Liver (tissue), 9 donors: ENCODE results near the gene FAM229B. TPM values are rescaled to one million over a fixed set of nuclear protein-coding genes. Genes with fewer than 3 reads are reported as not detected.

Experiments used
- DNase-seq: peaks from one replicate; pipeline ENCODE4 v3.0.0-alpha.2; 2017; ENCODE audit warnings: low spot score
- H3K27ac ChIP-seq, 2 donors: one replicate each; pipeline ENCODE4 v1.7.0; 2013; ENCODE audit warnings: inconsistent platforms in 2 of 2, low read length in 2 of 2, control low read depth in 1 of 2, low read depth in 1 of 2, mild to moderate bottlenecking in 1 of 2
- H3K27me3 ChIP-seq, 4 donors: one replicate each; pipeline versions ENCODE4 v1.6.1 to v1.7.0; 2013; ENCODE audit warnings: low read length in 3 of 4, inconsistent platforms in 1 of 4, mild to moderate bottlenecking in 1 of 4, moderate library complexity in 1 of 4; ENCODE audit not compliant: control insufficient read depth in 4 of 4, insufficient read depth in 4 of 4
- H3K36me3 ChIP-seq, 4 donors: one replicate each; pipeline versions ENCODE4 v1.6.1 to v1.7.0; 2013; ENCODE audit warnings: low read length in 3 of 4, mild to moderate bottlenecking in 3 of 4, low read depth in 1 of 4, moderate library complexity in 1 of 4; ENCODE audit not compliant: control insufficient read depth in 4 of 4, insufficient read depth in 3 of 4
- H3K4me1 ChIP-seq, 4 donors: one replicate each; pipeline versions ENCODE4 v1.6.1 to v1.7.0; 2013; ENCODE audit warnings: low read length in 3 of 4, mild to moderate bottlenecking in 3 of 4, moderate library complexity in 1 of 4; ENCODE audit not compliant: control insufficient read depth in 4 of 4, insufficient read depth in 4 of 4
- H3K4me3 ChIP-seq, 3 donors: one replicate each; pipeline versions ENCODE4 v1.6.1 to v1.7.0; 2013; ENCODE audit warnings: low read length in 3 of 3, control low read depth in 1 of 3, low read depth in 1 of 3, mild to moderate bottlenecking in 1 of 3
- H3K9ac ChIP-seq, 2 donors: one replicate each; pipeline ENCODE4 v1.7.0; 2013; ENCODE audit warnings: low read length in 2 of 2, mild to moderate bottlenecking in 2 of 2, moderate library complexity in 2 of 2, control low read depth in 1 of 2, low read depth in 1 of 2
- H3K9me3 ChIP-seq, 4 donors: one replicate each; pipeline versions ENCODE4 v1.6.1 to v1.7.0; 2013; ENCODE audit warnings: low read length in 3 of 4; ENCODE audit not compliant: control insufficient read depth in 4 of 4
- ATF3 ChIP-seq: IDR thresholded peaks from 2 replicates; pipeline ENCODE4 v1.6.1; 2016; ENCODE audit warnings: antibody characterized with exemption
- EGR1 ChIP-seq, 2 donors: IDR thresholded peaks; 2 replicates each; pipeline ENCODE4 v1.6.1; 2016 to 2018; ENCODE audit warnings: antibody characterized with exemption in 2 of 2, low read depth in 2 of 2
- FOXA2 ChIP-seq: IDR thresholded peaks from 2 replicates; pipeline ENCODE4 v1.6.1; 2016; ENCODE audit warnings: antibody characterized with exemption
- GABPA ChIP-seq, 2 donors: IDR thresholded peaks in 1 of 2; conservative IDR thresholded peaks in 1 of 2; 2 replicates each; pipeline ENCODE4 v1.6.1; 2016; ENCODE audit warnings: antibody characterized with exemption in 2 of 2, mild to moderate bottlenecking in 1 of 2, moderate library complexity in 1 of 2
- HNF4A ChIP-seq, 2 donors: conservative IDR thresholded peaks; 2 replicates each; pipeline ENCODE4 v1.6.1; 2016; ENCODE audit warnings: antibody characterized with exemption in 2 of 2, mild to moderate bottlenecking in 2 of 2
- HNF4G ChIP-seq: IDR thresholded peaks from 2 replicates; pipeline ENCODE4 v1.6.1; 2016; ENCODE audit warnings: antibody characterized with exemption
- JUND ChIP-seq, 2 donors: IDR thresholded peaks; 2 replicates each; pipeline ENCODE4 v1.6.1; 2016; ENCODE audit warnings: antibody characterized with exemption in 2 of 2
- MAX ChIP-seq: IDR thresholded peaks from 2 replicates; pipeline ENCODE4 v1.6.1; 2016; ENCODE audit warnings: antibody characterized with exemption
- NR2F2 ChIP-seq: IDR thresholded peaks from 2 replicates; pipeline ENCODE4 v1.6.1; 2016; ENCODE audit warnings: antibody characterized with exemption
- RAD21 ChIP-seq, 2 donors: IDR thresholded peaks; 2 replicates each; pipeline ENCODE4 v1.6.1; 2016; ENCODE audit warnings: antibody characterized with exemption in 2 of 2, mild to moderate bottlenecking in 2 of 2
- RXRA ChIP-seq, 2 donors: IDR thresholded peaks; 2 replicates each; pipeline ENCODE4 v1.6.1; 2017 to 2018; ENCODE audit warnings: antibody characterized with exemption in 2 of 2, mild to moderate bottlenecking in 1 of 2
- SP1 ChIP-seq: IDR thresholded peaks from 2 replicates; pipeline ENCODE4 v1.6.1; 2018; ENCODE audit warnings: antibody characterized with exemption, mild to moderate bottlenecking
- TAF1 ChIP-seq: conservative IDR thresholded peaks from 2 replicates; pipeline ENCODE4 v1.6.1; 2016; ENCODE audit warnings: antibody characterized with exemption, mild to moderate bottlenecking
- YY1 ChIP-seq: IDR thresholded peaks from 2 replicates; pipeline ENCODE4 v1.6.1; 2016; ENCODE audit warnings: antibody characterized with exemption, mild to moderate bottlenecking
- ZBTB33 ChIP-seq: IDR thresholded peaks from 2 replicates; pipeline ENCODE4 v1.6.1; 2016; ENCODE audit warnings: antibody characterized with exemption
- whole genome bisulfite sequencing: extraction: QIAGEN DNeasy Blood & Tissue Kit; methylation state at CpG from one replicate; pipeline ENCODE4 v1.1.7; 2013; 5-methylcytosine and 5-hydroxymethylcytosine counted together
- polyA plus RNA-seq, 2 donors: library from polyadenylated mRNA; stranded (reverse) in 1 of 2; unstranded in 1 of 2; fragments of 200-250 nt in 1 of 2; fragments of >200 nt in 1 of 2; fragmentation: Nextera tagmentation in 1 of 2; extraction: Ambion mirVana in 1 of 2; gene quantifications; one replicate each; pipeline versions ENCODE4 v1.2.1 to v1.2.3, GENCODE V29; 2013 to 2015
- total RNA-seq, 2 donors: library from RNA; depleted of rRNA; stranded (reverse); fragments of >200 nt; gene quantifications; one replicate each; pipeline ENCODE4 v1.2.3, GENCODE V29; 2014
- TF ChIP-seq, protein P1 (sequence below): fragments of 150-350 bp; IDR thresholded peaks from 2 replicates; pipeline ENCODE4 v1.5.1; 2017; ENCODE audit warnings: improper control_type of control experiment, low read depth, low read length; ENCODE audit not compliant: missing input control
- TF ChIP-seq, protein P2 (sequence below): IDR thresholded peaks from 2 replicates; pipeline ENCODE4 v1.6.1; 2016; ENCODE audit warnings: antibody characterized with exemption, mild to moderate bottlenecking
- donor health status: healthy.
- donor health status: healthy.
- donor health status: healthy.
- donor health status: healthy.
- donor health status: healthy.

FAM229B gene
- total and polyA plus RNA-seq, 4 donors = 1.8 to 13.8 (median 7.1) TPM

- 81% methylated on average over 1 of the region's 1 CpG for WGBS
- no peaks in the 10 kb centered on the region for H3K36me3 ChIP-seq
Measured at GRCh38 chr6:112149236-112149635, 61.8 kb downstream of the FAM229B start.

DNA sequence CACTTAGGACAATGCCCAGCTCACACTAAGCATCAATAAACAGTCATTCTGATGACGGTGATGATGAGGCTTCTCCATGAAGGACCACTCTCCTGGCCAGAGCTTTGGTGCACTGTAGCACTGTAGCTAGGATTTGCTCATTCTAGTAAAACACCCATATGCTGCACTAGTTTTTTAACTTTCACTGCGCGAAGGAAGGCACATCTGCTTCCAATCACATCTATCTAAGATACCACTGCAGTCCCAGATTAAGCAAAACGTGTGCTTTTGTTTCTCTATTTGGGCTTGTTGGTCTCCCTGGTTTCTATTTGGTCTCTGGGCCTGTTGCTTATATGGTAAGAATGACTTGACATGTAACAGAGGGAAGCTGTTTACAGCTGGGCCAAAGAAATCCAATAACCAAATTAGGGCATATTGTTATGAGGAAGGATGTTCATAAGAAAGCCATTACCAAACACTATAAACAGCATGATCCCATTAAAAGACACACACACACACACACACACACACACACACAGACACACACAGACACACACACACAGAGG is 62.4 kb downstream of the FAM229B start:
- TF ChIP-seq, protein P1, sequence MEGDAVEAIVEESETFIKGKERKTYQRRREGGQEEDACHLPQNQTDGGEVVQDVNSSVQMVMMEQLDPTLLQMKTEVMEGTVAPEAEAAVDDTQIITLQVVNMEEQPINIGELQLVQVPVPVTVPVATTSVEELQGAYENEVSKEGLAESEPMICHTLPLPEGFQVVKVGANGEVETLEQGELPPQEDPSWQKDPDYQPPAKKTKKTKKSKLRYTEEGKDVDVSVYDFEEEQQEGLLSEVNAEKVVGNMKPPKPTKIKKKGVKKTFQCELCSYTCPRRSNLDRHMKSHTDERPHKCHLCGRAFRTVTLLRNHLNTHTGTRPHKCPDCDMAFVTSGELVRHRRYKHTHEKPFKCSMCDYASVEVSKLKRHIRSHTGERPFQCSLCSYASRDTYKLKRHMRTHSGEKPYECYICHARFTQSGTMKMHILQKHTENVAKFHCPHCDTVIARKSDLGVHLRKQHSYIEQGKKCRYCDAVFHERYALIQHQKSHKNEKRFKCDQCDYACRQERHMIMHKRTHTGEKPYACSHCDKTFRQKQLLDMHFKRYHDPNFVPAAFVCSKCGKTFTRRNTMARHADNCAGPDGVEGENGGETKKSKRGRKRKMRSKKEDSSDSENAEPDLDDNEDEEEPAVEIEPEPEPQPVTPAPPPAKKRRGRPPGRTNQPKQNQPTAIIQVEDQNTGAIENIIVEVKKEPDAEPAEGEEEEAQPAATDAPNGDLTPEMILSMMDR = no peak
- TF ChIP-seq TAF1 (no peak), GABPA (IDR thresholded peaks at IDR 0.05 in 1 of 2, conservative IDR thresholded peaks at IDR 0.05 in 1 of 2) (no peak), YY1 (no peak), ZBTB33 (no peak), HNF4A (conservative IDR thresholded peaks at IDR 0.05) (no peak), HNF4G (no peak), SP1 (no peak), EGR1 (IDR thresholded peaks at IDR 0.05; ENCODE audit: low read depth in 2 of 2) (no peak), JUND (IDR thresholded peaks at IDR 0.05) (no peak), ATF3 (no peak), NR2F2 (no peak), RAD21 (IDR thresholded peaks at IDR 0.05) (no peak), RXRA (IDR thresholded peaks at IDR 0.05) (no peak), MAX (no peak), FOXA2 (no peak)
- TF ChIP-seq, protein P2, sequence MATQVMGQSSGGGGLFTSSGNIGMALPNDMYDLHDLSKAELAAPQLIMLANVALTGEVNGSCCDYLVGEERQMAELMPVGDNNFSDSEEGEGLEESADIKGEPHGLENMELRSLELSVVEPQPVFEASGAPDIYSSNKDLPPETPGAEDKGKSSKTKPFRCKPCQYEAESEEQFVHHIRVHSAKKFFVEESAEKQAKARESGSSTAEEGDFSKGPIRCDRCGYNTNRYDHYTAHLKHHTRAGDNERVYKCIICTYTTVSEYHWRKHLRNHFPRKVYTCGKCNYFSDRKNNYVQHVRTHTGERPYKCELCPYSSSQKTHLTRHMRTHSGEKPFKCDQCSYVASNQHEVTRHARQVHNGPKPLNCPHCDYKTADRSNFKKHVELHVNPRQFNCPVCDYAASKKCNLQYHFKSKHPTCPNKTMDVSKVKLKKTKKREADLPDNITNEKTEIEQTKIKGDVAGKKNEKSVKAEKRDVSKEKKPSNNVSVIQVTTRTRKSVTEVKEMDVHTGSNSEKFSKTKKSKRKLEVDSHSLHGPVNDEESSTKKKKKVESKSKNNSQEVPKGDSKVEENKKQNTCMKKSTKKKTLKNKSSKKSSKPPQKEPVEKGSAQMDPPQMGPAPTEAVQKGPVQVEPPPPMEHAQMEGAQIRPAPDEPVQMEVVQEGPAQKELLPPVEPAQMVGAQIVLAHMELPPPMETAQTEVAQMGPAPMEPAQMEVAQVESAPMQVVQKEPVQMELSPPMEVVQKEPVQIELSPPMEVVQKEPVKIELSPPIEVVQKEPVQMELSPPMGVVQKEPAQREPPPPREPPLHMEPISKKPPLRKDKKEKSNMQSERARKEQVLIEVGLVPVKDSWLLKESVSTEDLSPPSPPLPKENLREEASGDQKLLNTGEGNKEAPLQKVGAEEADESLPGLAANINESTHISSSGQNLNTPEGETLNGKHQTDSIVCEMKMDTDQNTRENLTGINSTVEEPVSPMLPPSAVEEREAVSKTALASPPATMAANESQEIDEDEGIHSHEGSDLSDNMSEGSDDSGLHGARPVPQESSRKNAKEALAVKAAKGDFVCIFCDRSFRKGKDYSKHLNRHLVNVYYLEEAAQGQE = no peak
- H3K9ac ChIP-seq = no peak overlapping the region
- no peak for DNase-seq
- no peak overlapping the region for H3K4me3 ChIP-seq
- no peak overlapping the region for H3K27ac ChIP-seq
- H3K27me3 ChIP-seq = no peaks in the 10 kb centered on the region
- H3K9me3 ChIP-seq = no peaks in the 10 kb centered on the region
- no peaks in the 10 kb centered on the region for H3K4me1 ChIP-seq
- WGBS = 83% methylated on average over 4 of the region's 4 CpGs
- no peaks in the 10 kb centered on the region for H3K36me3 ChIP-seq

More at GRCh38 chr6:112149236-112149635, 61.8 kb downstream of the FAM229B start:
- no peak overlapping the region for H3K9ac ChIP-seq
- H3K4me1 ChIP-seq = no peaks in the 10 kb centered on the region
- DNase-seq = no peak
- TF ChIP-seq TAF1 (no peak), FOXA2 (no peak), GABPA (IDR thresholded peaks at IDR 0.05 in 1 of 2, conservative IDR thresholded peaks at IDR 0.05 in 1 of 2) (no peak), HNF4A (conservative IDR thresholded peaks at IDR 0.05) (no peak), MAX (no peak), NR2F2 (no peak), ZBTB33 (no peak), RAD21 (IDR thresholded peaks at IDR 0.05) (no peak)
- H3K27ac ChIP-seq = no peak overlapping the region
- no peaks in the 10 kb centered on the region for H3K9me3 ChIP-seq
- H3K4me3 ChIP-seq = no peak overlapping the region
- no peaks in the 10 kb centered on the region for H3K27me3 ChIP-seq
